HFFc6 (cell line): Measurements from ENCODE around the gene LRRC3. TPM values are rescaled to one million over a fixed set of nuclear protein-coding genes. Genes with fewer than 3 reads are reported as not detected.
A peak's percentile ranks its signal among the peaks of the same experiment; 100 is the strongest.

Experiments
- DNase-seq: peaks from one replicate; pipeline ENCODE4 v3.0.0-alpha.2; 2018
- H3K27ac Mint-ChIP-seq: 2 replicates; pipeline ENCODE4 v1.8.0; 2020; ENCODE audit warnings: mild to moderate bottlenecking, mixed read lengths
- H3K27me3 Mint-ChIP-seq: 2 replicates; pipeline ENCODE4 v1.8.0; 2021; ENCODE audit warnings: mild to moderate bottlenecking, moderate library complexity, mixed read lengths; ENCODE audit not compliant: insufficient read depth
- H3K36me3 Mint-ChIP-seq: 2 replicates; pipeline ENCODE4 v1.8.0; 2021; ENCODE audit warnings: low read depth, mixed read lengths
- H3K4me1 Mint-ChIP-seq: 2 replicates; pipeline ENCODE4 v1.8.0; 2020; ENCODE audit warnings: low read depth, mixed read lengths
- H3K4me3 Mint-ChIP-seq: 2 replicates; pipeline ENCODE4 v1.8.0; 2020; ENCODE audit warnings: mild to moderate bottlenecking, moderate library complexity, mixed read lengths
- H3K9me3 Mint-ChIP-seq: 2 replicates; pipeline ENCODE4 v1.8.0; 2020; ENCODE audit warnings: mild to moderate bottlenecking, mixed read lengths
- long read RNA-seq: library from polyadenylated mRNA; unstranded; transcript quantifications from one replicate; pipeline ENCODE4 v2.0.0, GENCODE V29; 2019
- total RNA-seq, 6 experiments: library from RNA; stranded (reverse); fragmentation: NEBNext Ultra II Directional; extraction: Animal tissue kit (Norgen Biotek cat#: 25700); gene quantifications; 2 replicates in 1 of 6; 3 replicates in 5 of 6; pipeline ENCODE4 v1.2.3, GENCODE V29; 2021
- TF ChIP-seq, protein P1 (sequence below): fragments of 200-600 bp; sonication (generic); IDR thresholded peaks from 2 replicates; pipeline ENCODE4 v1.5.0; 2021; ENCODE audit warnings: antibody characterized with exemption, mild to moderate bottlenecking

Gene LRRC3, protein sequence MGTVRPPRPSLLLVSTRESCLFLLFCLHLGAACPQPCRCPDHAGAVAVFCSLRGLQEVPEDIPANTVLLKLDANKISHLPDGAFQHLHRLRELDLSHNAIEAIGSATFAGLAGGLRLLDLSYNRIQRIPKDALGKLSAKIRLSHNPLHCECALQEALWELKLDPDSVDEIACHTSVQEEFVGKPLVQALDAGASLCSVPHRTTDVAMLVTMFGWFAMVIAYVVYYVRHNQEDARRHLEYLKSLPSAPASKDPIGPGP
- not detected for total RNA-seq
- long read RNA-seq = 0 reads

DNA sequence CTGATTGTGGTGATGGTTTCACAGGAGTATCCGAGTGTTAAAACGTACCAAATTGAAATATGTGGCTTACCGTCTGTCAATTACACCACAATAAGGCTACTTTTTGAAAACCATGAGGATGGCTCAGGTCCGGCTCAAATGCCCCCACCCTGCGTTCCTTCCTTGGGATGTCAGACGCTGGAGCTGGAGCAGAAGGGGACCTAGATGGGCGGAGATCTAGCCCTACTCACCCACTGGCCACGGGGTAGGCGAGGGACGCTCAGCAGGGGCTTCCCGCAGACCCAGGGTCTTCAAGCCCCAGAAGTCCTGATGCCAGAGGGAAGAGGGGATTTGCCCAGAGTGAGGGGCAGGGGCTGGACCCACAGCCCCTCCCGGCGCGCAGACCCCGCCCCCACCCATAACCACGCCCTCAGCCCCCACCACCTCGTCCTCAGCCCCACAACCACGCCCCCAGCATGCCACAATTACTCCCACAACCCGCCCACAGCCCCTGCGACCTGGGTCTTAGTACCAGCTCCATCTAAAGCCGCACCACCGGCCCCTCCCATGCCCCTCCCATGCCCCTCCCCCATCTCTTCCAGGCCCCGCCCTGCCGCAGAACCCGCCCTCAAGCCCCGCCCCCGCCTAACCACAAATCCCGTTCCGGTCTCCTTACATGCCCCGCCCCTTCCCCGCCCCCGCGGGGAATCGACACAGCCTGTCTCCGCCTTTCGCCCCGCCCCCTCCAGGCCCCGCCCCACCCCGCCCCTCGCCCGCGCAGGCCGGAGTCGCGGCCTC, at the start of gene LRRC3:
Gene LRRC3, plus strand, starts transcription at position 764 of the 777 bp plus-strand sequence. CDS start 1,135 bp downstream, outside the sequence.
- H3K4me3 Mint-ChIP-seq = no peak within 1 kb of the TSS
- TF ChIP-seq, protein P1, sequence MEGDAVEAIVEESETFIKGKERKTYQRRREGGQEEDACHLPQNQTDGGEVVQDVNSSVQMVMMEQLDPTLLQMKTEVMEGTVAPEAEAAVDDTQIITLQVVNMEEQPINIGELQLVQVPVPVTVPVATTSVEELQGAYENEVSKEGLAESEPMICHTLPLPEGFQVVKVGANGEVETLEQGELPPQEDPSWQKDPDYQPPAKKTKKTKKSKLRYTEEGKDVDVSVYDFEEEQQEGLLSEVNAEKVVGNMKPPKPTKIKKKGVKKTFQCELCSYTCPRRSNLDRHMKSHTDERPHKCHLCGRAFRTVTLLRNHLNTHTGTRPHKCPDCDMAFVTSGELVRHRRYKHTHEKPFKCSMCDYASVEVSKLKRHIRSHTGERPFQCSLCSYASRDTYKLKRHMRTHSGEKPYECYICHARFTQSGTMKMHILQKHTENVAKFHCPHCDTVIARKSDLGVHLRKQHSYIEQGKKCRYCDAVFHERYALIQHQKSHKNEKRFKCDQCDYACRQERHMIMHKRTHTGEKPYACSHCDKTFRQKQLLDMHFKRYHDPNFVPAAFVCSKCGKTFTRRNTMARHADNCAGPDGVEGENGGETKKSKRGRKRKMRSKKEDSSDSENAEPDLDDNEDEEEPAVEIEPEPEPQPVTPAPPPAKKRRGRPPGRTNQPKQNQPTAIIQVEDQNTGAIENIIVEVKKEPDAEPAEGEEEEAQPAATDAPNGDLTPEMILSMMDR = no peak
- no peaks in the 10 kb centered on the region for H3K4me1 Mint-ChIP-seq
- H3K36me3 Mint-ChIP-seq = peaks cover 5% of the 10 kb centered on the region; the same call in 1 of the 2 replicates
- H3K27me3 Mint-ChIP-seq = peaks cover 9% of the 10 kb centered on the region
- DNase-seq = no peak
- H3K9me3 Mint-ChIP-seq = peaks cover 35% of the 10 kb centered on the region
- H3K27ac Mint-ChIP-seq = no peak within 1 kb of the TSS

DNA sequence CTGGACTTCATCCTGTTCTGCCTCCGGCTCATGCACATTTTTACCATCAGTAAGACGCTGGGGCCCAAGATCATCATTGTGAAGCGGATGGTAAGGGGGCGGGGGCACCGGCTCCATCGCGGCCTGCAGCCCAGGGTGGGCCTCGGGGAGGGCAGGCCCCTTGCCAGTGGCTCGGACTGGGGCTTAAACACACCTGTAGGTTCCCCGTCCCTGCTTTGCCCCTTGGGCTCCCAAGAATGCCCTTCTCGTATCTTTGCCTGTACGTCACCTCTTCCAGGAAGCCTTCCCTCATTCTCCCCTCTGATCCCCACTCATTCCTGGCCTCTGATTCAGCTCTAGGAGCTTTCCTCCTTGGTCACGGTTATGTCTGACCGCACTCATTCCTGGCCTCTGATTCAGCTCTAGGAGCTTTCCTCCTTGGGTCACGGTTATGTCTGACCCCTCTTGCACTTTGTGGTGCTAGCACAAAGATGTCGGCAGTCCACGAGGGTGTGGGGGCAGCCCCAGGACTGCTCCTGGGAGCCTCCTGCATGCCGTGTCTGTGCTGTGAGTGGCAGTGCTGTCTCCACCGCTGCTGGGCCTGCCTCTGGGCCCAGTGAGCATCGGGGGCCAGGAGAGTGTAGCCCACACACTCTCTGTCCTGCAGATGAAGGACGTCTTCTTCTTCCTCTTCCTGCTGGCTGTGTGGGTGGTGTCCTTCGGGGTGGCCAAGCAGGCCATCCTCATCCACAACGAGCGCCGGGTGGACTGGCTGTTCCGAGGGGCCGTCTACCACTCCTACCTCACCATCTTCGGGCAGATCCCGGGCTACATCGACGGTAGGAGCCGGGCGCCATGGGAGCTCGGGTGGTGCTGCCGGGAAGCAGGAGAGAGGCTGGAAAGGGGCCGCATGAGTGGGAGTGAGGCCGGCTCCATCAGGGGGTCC, 49.1 kb upstream of the LRRC3 start:
- H3K4me1 Mint-ChIP-seq = peaks cover 7% of the 10 kb centered on the region; the same call in 1 of the 2 replicates
- no peak overlapping the region for H3K27ac Mint-ChIP-seq
- H3K4me3 Mint-ChIP-seq = no peak overlapping the region
- peak; percentile 6 for DNase-seq
- H3K9me3 Mint-ChIP-seq = peaks cover 47% of the 10 kb centered on the region
- H3K36me3 Mint-ChIP-seq = peaks cover 11% of the 10 kb centered on the region
- peaks cover 6% of the 10 kb centered on the region for H3K27me3 Mint-ChIP-seq
- TF ChIP-seq, protein P1 = no peak

DNA sequence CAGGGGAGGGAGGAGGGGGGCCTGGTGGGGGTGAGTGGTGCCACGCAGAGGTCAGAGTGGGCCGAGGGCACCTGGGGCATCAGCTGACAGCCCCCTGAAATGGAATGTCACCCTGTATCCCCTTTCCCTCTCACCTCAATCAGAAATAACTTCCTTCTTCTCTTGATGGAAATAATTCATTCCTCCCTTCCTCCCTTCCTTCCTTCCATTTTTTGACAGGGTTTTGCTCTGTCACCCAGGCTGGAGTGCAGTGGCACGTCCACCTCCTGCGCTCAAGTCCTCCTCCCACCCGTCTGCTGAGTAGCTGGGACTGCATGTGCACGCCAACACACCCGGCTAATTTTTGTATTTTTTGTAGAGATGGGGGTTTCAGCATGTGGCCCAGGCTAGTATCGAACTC, 48.4 kb upstream of the LRRC3 start:
- H3K9me3 Mint-ChIP-seq = peaks cover 43% of the 10 kb centered on the region
- no peak overlapping the region for H3K4me3 Mint-ChIP-seq
- DNase-seq = no peak
- TF ChIP-seq, protein P1 = no peak
- peaks cover 7% of the 10 kb centered on the region; the same call in 1 of the 2 replicates for H3K4me1 Mint-ChIP-seq
- H3K27me3 Mint-ChIP-seq = peaks cover 6% of the 10 kb centered on the region
- H3K27ac Mint-ChIP-seq = no peak overlapping the region
- peaks cover 11% of the 10 kb centered on the region for H3K36me3 Mint-ChIP-seq

DNA sequence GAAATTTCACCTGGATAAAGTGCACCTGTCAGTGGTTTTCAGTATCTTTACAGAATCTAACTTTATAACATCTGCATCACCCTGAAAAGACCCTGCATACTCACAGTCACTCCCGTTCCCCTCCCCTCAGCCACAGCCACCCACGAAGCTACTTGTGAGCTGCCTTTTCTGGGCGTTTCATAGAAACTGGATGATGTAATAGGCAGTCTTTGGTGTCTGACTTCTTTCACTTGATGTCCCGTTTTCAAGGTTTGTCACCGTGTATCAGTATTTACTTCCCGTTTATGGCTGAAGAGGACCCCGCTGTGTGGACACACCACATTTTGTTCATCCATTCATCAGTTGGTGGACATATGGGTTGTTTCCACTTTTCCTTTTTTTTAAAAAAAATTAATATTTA, 47.8 kb upstream of the LRRC3 start:
- Mint-ChIP-seq H3K27ac (no peak overlapping the region), H3K36me3 (peaks cover 14% of the 10 kb centered on the region), H3K4me1 (peaks cover 7% of the 10 kb centered on the region; the same call in 1 of the 2 replicates), H3K27me3 (peaks cover 6% of the 10 kb centered on the region), H3K9me3 (peaks cover 49% of the 10 kb centered on the region), H3K4me3 (no peak overlapping the region)
- TF ChIP-seq, protein P1 = no peak
- no peak for DNase-seq

DNA sequence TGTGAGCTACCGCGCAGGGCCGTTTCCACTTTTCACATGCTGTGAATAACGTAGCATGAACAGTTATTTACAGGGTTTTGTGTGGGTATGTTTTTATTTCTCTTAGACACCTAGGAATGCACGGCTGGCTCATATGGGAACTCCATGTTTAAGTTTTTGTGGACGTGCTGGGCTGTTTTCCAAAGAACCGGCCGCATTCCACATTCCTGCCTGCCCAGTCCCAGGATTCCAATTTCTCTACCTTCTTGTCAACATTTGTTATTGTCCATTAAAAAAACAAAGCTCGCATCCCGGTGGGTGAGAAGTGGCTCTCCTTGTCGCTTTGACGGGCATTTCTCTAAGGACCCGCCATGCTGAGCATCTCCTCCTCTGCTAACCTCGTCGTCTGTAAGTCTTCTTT, 47.1 kb upstream of the LRRC3 start:
- no peak for DNase-seq
- TF ChIP-seq, protein P1 = no peak
- peaks cover 16% of the 10 kb centered on the region for H3K36me3 Mint-ChIP-seq
- H3K4me1 Mint-ChIP-seq = peaks cover 7% of the 10 kb centered on the region; the same call in 1 of the 2 replicates
- H3K27ac Mint-ChIP-seq = no peak overlapping the region
- peaks cover 52% of the 10 kb centered on the region for H3K9me3 Mint-ChIP-seq
- peaks cover 6% of the 10 kb centered on the region for H3K27me3 Mint-ChIP-seq
- no peak overlapping the region for H3K4me3 Mint-ChIP-seq
